HG02763 (cell line): Measurements from ENCODE around the gene SPATA20.

Source experiments
- ATAC-seq: cut with Tn5 transposase; IDR thresholded peaks from one replicate; pipeline ENCODE4 v1.9.1; 2021; ENCODE audit warnings: mild to moderate bottlenecking, moderate library complexity; ENCODE audit not compliant: unreplicated experiment

Gene SPATA20

DNA sequence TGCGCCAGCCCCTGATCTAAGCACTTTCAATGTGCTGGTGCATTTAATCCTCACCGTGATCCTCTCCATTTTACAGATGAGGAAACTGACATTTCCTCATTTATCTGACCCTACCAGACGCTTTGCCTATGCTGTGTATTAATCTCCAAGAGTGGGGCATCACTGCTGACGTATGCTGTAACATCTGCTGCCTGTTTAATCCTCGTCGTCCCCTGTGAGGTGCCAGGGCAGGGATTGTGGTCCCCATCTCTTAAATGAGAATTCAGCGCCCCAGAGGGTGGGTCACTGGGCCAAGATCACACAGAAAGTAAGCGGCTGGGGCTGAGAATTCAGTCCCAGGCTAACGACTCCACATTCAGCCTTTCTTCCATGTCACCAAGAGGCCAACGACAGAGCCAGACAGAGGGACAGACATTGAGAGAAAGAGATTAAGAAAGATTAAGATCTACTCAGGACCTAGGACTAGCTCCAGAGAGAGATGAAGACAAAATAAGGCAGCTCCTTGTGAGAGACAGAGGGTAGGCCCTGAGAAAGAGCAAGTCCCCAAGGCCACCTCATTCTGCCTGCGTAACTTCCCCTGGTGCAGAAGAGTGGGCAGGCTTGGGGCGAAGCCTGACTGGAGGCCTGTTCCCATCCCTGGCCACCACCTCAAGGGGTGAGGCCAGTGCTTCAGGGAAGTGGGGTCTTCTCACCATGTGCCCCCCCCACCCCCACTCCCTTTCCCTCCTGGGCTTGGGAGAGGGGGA, 27.1 kb downstream of the SPATA20 start:
- ATAC-seq, result no peak

DNA sequence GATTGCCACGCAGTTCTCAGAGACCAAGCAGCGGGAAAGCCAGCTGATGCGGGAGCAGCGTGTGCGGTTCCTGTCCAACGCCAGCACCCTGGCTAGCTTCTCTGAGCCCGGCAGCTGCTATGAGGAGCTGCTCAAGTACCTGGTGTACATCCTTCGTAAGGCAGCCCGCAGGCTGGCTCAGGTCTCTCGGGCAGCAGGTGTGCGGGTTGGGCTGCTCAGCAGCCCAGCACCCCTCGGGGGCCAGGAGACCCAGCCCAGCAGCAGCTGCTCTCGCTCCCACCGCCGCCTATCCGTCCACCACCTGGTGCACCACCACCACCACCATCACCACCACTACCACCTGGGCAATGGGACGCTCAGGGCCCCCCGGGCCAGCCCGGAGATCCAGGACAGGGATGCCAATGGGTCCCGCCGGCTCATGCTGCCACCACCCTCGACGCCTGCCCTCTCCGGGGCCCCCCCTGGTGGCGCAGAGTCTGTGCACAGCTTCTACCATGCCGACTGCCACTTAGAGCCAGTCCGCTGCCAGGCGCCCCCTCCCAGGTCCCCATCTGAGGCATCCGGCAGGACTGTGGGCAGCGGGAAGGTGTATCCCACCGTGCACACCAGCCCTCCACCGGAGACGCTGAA, 28.7 kb downstream of the SPATA20 start:
- ATAC-seq, result no peak

DNA sequence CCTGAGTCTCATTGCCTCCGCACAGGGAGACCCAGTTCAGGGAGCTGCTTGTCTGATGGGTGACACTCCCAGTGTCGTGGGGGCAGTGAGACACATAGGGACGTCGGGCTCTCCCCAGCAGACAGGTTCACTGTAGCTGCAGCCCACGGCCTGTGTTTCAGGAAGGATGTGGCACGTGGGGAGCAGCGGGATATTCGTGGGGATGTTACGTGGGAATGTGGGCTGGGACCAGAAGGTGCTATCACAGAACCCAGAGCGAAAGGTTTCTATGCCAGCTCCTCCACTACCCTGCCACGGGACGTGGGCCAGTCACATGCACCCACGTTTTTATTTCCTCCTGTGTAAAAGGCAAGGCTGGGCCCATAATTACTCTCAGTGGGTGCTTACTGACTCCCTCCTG, 29.9 kb downstream of the SPATA20 start:
- ATAC-seq, result no peak

DNA sequence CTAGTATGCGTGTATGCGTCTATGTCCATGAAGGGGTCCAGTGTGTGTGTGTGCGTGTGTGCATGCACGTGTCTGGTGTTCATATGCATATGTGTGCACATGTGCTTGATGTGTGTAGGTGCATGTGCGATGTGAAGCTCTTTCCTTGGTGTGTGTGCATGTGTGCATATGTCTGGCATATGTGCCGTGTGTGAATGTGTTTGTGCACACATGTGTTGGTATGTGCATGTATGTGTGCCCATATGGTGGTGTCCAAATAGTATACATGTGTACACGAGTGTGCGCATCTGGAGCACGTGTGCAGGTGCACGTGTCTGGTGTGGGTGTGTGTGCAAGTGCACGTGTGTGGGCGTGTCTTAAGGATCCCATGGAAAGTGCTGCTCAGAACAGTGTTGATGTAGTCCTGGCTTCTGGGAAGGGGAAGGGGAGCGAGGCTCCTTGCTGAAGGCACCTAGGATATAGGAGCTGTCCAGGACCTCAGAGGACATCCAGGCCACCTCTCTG, 30.5 kb downstream of the SPATA20 start:
- ATAC-seq, result no peak

DNA sequence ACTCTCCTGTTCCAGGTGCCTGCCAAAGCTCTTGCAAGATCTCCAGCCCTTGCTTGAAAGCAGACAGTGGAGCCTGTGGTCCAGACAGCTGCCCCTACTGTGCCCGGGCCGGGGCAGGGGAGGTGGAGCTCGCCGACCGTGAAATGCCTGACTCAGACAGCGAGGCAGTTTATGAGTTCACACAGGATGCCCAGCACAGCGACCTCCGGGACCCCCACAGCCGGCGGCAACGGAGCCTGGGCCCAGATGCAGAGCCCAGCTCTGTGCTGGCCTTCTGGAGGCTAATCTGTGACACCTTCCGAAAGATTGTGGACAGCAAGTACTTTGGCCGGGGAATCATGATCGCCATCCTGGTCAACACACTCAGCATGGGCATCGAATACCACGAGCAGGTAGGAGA, 31.2 kb downstream of the SPATA20 start:
- ATAC-seq, result no peak

DNA sequence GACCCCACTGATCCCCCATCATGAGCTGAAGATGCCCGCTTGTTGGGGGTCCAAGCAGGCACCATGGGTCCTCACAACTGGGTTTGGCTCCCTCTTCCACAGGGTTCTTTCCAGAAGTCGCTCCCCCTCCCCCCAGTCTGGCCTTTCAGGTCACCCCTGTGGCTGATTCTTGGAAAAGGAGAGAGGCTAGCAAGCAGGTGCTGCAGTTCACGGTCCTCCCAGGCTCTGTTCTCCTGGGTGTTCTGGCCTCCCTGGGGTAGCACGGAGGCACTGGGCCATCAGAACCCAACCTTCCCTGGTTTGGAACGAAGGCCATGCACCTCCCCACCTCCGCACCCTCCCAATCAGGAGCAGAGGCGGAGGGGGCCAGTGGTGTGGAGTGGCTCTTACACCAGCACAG, 32.4 kb downstream of the SPATA20 start:
- ATAC-seq, result no peak

DNA sequence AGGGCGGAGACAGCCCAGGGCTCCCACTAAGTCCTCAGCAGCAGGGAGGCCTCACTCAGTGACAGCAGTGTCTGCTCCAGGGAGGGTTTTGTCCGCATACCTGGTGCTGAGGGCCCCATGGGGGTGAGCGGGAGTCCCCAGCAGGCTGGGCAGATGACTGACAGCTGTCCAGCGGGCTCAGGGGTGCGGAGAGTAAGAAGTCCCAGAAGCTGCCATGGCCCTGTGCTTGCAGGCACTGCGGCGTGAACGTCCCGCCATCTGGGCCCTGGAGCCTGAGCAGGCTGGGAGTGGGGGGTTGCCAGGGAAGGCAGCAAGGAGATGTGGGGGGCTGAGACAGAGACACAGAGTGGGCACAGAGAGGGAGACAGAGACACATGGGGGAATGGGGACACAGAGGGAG, 33.7 kb downstream of the SPATA20 start:
- ATAC-seq, result no peak

DNA sequence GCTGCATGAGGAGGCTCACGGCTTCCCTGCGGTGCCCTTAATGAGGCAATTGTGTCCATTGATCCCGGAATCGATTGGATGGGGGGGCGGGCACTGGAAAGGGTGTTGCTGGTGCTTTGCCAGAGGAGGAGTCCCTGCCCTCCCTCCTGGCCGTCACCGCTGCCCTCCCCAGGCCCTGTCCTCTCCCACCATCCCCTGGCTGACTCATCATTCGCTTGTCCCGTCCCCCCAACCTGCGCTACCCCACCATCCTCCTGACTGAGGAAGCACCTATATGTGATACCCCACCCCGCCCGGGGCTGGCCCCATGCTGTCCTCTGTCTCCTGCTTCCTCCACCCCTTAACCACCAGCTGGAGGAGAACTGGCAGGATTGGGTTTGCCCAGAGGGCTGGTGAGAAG, 34.3 kb downstream of the SPATA20 start:
- no peak for ATAC-seq

DNA sequence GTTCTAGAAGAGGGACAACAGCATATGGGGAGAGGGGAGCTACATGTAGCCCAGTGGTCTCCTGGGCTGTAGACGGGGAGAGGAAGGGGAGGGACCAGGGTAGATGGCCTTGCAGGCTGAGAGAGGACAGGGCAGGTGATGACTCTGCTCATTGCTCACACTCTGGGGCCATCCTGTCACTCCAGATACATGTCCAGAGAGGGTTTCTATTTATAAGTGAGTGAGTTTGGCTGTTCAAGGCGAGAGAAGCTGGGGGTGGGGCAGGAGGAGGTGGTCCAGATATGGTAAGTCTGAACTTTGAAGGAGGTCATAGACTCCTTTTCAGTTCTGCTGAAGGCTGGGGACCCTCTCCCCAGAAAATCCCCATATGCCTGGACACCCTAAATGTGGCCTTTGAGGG, 35.8 kb downstream of the SPATA20 start:
- no peak for ATAC-seq

DNA sequence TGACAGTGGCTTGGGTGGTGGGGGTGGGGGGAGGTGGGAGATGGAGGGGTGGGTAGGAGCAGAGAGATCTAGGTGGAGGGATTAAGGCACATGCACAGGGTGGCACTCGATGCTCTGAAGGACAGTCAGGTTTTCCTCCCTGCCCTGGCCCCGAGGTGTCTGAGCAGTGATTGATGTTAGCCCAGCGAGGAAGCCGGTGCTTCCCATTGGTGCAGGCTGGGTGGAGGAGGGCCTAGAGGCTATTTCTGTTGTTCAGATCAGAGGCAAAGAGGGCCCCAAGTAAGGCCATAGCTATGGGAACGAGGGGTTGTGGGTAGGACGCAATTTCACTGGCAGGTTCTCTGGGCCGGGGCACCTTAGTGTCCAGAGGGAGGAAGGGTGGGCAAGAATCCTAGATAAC, 36.7 kb downstream of the SPATA20 start:
- ATAC-seq, result no peak

DNA sequence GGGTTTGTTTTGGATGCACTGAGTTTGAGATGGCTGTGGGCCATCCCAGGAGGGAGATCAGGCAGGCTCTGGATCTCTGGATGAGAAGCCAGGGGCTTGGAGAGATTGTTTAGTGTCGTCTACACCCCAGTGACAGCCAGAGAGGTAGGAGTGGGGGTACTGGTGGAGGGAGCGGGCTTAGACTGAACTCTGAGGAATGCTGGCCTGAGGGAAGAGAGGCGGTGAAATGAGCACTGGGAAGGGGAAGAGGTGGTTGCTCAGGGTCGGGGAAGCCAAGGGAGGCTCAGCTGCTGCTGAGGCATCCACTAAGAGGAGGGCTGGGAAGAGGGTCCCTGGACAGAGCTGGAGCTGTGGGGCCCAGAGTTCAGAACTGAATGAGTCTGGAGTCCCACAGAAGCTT, 37.1 kb downstream of the SPATA20 start:
- no peak for ATAC-seq

DNA sequence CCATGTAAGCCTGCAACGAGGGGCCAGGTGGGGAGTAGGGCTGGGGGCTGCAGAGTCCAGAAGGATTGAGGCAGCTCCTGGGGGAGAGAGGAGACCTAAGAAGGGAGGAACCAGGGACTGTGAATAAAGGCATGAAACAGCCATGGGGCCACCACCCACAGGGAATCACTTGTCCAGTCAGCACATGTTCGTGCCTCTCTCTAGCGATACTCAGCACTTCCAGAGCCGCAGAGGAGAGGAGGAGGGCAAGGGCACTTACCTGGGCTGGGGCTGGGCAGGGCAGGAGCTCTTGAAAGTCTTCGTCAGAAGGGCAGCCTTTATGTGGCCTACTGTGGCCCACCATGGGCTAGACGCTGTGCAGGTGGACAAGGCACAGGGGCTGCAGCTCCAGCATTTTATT, 37.8 kb downstream of the SPATA20 start:
- no peak for ATAC-seq

DNA sequence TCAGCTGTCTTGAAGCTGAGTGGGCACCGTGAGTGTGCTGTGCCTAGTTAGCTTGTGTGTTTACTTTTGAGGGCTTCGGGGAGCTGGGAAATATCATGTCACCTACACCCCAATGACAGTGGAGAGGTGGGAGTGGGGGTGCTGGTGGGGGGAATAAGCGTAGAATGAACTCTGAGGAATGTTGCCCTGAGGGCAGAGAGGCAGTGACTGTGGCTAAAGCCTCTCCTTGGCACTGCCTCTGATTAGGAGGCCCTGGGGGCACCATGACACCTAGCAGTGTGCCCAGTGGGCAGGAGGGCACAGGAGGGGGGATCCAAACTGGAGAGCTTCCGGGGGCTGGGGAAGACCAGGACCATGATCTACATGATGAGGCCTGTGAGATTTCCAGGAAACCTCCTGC, 38.4 kb downstream of the SPATA20 start:
- no peak for ATAC-seq

DNA sequence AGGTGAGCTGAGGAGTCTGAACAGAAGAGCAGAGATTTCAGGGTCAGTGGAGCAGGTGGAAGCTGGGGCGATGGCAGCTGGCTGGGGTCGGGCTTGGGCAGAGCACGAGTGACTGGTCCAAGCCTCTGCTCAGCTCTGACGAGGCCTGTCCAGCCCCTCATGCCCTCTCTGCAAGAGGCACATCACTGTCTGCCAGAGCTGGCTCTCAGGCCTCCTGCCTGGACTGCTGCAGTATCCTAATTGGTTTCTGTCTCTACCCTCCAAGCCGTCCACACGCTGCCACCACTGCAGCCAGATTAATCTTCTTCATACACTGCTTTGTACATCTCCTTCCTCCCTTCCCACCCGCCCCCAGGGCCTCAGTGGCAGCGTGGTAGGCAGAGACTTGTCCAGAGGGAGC, 38.9 kb downstream of the SPATA20 start:
- no peak for ATAC-seq

DNA sequence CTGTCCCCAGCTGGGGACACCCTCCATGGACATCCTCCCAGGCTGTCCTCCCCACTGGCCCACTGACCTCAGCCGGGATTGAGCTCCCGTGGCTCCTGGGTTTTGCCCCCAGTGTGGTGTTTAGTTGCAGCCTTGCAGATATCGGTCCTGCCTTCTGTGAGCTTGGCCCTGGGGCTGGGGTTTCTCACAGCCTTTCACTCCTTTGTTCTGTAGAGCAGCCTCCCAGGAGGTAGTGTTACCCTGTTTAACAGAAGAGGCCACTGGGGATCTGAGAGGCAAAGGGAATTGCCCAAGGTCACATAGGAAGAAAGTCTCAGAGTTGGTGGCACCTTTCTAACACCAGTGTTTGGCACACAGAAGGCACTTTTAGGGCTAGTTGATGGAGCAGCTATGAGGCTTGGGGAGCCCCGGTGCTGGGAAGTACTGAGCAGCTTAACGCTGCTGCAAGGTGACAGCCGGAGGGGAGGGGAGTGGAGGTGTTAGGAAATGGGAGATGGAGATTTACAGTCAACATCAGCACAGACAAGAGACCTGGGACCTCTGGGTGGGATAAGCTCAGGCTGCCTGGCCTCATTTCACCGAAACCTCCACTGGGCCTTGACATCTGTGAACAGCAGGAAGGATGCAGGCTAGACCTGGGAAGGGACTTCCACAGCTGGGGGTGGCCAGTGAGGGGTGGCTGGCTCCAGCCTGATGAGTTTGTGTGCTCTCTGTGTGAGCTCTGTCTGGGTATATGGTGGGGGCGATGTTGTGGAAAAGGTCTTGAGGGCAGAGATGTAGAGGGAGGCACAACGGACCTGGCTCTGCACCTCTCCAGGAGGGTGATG, 39.7 kb downstream of the SPATA20 start:
- no peak for ATAC-seq

DNA sequence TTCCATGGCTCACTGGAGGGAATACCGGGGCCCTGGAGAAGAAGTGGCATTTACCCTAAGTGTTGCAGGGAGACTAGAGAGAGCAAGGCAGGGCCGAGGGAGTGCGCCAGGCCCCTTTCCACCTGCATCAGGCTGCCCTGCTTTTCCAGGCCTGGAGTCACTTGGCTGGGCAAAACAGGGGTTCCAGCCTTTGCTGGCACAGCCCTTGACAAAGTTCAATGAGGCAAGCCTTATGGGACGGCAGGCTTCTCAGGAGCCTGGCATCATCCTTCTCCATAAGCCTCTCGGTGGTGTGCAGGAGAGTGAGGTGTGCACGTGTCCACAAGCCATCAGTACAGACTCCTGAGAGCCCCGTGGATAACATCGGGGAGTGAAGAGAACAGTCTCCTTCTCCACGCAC, 40.6 kb downstream of the SPATA20 start:
- ATAC-seq, result no peak

DNA sequence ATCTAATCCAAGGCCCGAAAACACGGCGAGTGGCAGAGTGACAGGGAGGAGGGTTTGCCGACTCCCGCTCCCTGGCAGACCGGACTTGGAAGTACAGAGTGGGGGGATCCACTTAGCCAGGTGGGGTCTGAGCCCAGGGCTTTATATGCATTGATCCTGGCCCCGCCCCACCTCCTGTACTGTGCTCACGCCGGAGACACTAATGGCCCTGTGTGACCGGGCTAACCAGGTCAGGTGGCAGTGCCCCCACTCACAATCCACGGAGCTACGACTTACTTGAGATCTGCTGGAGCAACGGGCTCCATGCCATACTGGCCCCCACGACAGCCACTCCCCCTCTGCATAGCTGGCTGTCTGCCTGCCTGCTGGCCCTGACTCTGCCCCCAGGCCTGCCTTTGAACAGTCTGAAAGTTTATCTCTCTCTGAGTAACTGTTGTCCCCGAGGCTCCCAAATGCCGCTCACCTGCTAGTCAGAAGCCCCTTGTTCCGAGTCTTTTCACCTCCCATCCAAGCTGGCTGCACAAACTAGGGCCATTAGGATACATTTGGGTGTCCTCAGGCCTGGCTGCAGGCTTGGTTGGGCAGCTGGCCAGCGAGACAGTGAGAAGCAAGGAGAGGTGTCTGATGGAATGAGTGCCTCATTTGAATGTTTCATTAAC, 41.5 kb downstream of the SPATA20 start:
- ATAC-seq, result no peak

DNA sequence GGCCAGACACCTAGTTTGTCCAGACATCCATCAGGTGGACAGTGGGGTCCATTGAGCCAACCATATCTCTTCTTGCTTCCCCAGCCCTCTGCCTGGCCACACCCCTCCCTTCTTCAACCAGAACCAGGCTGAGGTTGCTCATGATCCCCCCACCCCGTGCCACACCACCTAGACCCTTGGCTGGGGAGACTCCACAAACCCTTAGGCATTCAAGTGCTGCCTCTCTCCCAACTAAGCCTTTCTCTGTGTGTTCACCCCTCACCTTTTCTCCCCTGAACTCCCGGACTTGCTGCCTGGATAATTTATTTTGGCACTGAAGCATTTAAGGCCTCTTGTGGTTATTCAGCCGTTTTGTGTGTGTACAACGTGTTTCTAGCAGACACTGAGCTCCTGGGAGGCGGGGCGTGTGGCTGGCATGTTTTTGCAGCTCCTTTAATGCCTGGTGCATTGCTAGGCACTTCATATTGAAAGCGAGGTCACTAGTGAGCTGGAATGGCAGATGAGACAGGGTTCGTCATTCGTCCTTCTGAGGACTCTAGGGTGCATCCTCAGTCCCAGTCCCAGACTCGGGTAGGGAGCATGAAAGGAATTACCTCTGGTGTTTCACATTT, 42.2 kb downstream of the SPATA20 start:
- no peak for ATAC-seq

DNA sequence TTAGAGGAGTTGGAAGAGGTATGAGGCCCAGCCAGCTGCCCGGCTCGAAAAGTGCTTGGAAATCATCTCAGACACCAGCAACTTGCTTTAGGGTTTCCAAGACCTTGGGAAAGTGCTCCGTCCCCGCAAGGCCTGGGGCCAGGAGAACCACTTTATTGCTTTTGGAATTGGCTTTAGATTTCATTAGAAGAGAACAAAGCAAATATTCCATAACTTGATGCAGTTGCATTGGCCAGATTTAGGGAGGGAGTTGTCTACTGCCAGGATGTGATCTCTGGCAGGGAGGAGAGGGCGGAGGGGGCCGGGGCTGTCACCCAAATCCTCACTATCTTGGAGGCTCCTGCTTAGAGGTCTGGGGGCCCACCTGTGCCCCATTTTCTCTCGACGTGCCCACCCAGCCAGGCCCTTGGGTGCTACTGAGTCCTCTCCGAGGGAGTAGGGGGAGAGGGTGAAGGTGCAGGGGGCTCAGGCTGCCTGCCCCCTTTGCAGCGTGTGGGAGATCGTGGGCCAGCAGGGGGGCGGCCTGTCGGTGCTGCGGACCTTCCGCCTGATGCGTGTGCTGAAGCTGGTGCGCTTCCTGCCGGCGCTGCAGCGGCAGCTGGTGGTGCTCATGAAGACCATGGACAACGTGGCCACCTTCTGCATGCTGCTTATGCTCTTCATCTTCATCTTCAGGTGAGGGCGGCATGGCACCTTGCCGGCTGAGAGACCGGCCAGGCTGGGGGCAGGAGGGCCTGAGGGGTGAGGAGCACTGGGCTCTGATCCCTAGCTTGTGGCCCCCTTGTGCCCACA, 44.2 kb downstream of the SPATA20 start:
- no peak for ATAC-seq

DNA sequence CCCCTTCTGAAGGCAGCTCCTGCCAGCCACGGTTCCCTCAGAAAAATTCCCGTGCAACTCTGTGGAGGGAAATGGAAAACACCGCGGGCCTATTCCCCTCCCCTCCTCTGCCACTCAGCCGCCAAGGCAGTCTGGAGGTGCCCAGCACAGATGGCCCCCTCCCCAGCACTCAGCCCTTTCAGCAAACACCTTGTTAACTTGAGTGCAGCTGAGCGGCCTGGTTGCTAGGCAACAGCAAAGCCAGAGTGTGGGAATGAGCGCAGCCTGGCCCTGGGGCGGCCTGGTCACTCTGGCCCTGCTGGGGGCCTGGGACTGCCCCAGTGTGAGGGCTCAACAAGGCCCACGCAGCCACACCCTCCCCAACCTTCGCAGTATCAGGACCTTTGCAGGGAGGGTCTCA, 46.3 kb downstream of the SPATA20 start:
- ATAC-seq, result no peak
